LNCAP (cell line): ENCODE data around the gene CAMSAP1.

Experiments
- CTCF ChIP-seq: fragments of 450-650 bp; IDR thresholded peaks from 2 replicates; pipeline ENCODE4 v1.5.1; 2017; ENCODE audit warnings: mild to moderate bottlenecking

Gene CAMSAP1

GRCh38 chr9:135809166-135809565 is 98.2 kb downstream of the CAMSAP1 start:
- no peak for TF ChIP-seq CTCF

- no peak for TF ChIP-seq CTCF
These were observed 101.8 kb downstream of the CAMSAP1 start for GRCh38 chr9:135805422-135806022.

GRCh38 chr9:135804581-135805421 is 102.5 kb downstream of the CAMSAP1 start:
- TF ChIP-seq CTCF, result no peak

- no peak for TF ChIP-seq CTCF
These were observed 103.9 kb downstream of the CAMSAP1 start for GRCh38 chr9:135803441-135803840.

- TF ChIP-seq CTCF, result no peak
These were observed 104.4 kb downstream of the CAMSAP1 start for GRCh38 chr9:135802876-135803419.

GRCh38 chr9:135801070-135801469 is 106.3 kb downstream of the CAMSAP1 start:
- no peak for TF ChIP-seq CTCF

- TF ChIP-seq CTCF, result no peak
These were observed 108.1 kb downstream of the CAMSAP1 start for GRCh38 chr9:135799261-135799660.
